ENCODE measurements around the gene FAU.

The FAU gene

GRCh38 chr11:65078151-65078550 is 43.8 kb downstream of the FAU start:
- peak; percentile 63 for DNase-seq (ENCODE audit: low spot score)

DNA sequence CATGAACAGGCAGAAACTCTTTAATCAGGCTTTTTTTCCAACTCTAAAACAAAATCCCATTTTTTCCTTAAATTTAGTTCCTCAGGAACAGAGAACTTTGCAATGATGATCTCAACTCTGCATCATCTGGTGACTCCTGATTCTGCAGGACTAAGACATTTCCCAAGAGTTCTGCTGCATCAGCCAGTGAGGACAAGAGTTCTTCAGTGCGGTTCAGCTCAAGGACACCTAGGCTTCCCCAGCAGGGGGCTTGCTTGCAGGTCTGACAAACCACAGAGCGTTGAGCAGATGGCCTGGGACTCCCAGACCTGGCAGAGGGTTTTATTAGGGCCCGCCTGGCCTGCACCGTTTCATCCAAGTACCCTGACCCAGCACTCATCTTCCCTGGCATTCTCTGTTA is 44.5 kb downstream of the FAU start:
- no peak for DNase-seq (ENCODE audit: low spot score)

- DNase-seq (ENCODE audit: low spot score), result no peak
These were observed 49.3 kb downstream of the FAU start for GRCh38 chr11:65072631-65072966.

GRCh38 chr11:65071907-65072630 is 49.9 kb downstream of the FAU start:
- DNase-seq (ENCODE audit: low spot score), result no peak

All from hepatic stellate cell (primary cell).